Measurements from ENCODE around the gene SAXO2.
A peak's percentile ranks its signal among the peaks of the same experiment; 100 is the strongest.
"Not testable (repeated sequence)": the region's sequence is repeated elsewhere in the genome, so short reads cannot be mapped to it uniquely, and the experiment has no call there.

Gene SAXO2

GRCh38 chr15:82262422-82263026 lies at the start of gene SAXO2, which contains the start of gene EFL1:
Gene SAXO2 (plus strand): TSS chr15:82262818. CDS start chr15:82262880, 62 bp downstream.
Gene EFL1 (minus strand): TSS chr15:82262734. CDS start chr15:82261778, 956 bp downstream.
- peak; percentile 80 for DNase-seq

GRCh38 chr15:82216092-82216491 lies 46.5 kb upstream of the SAXO2 start:
- DNase-seq = not testable (repeated sequence)

- not testable (repeated sequence) for DNase-seq
Measured at GRCh38 chr15:82221535-82221934, 41.1 kb upstream of the SAXO2 start.

GRCh38 chr15:82228750-82229149 lies 33.9 kb upstream of the SAXO2 start:
- DNase-seq = no peak

GRCh38 chr15:82231233-82231632 lies 31.4 kb upstream of the SAXO2 start:
- DNase-seq = no peak

DNA sequence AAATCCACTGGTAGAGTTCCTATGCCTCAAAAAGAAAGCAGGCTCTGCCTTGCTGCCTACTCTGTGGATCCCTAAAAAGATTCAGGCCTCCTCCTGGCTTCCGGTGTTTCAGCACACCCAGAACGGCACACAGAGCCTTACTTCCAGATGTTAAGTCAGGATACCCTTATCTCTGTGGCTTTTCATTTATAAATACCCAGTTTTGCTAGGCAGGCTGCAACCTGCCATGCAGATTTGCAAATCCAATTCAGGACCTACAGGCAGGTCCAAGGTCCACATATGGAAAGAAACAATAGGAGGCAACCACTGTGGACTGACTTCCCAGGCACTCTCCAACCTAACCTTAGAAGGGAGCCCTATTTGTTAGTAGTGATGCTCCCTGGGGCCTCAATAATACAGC lies 30.8 kb upstream of the SAXO2 start:
- no peak for DNase-seq

DNA sequence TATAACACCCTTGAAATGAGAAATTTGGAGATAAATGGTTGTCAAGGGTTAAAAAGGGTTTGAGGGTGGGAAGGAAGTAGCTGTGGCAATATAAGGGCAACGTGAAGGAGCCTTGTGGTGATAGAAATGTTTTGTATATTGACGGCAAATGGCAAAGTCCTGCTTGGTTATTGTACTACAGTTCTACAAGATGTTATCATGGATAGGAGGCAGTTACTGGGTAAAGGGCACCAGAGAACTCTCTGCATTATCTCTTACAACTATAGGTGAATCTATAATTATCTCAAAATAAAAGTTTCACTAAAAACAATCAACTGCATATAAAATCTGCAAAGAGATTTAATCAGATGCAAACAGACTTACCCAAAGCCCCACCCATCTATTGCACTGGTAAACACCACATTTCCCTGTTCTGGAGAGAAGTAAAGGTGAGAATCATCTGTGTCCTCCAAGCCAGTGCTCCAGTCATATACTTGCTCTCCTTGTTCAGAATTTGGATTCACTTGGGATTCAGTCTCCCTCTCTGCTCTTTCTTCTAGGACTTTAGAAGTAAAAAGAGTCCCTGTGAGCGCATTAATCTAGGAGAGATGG lies 24.6 kb upstream of the SAXO2 start:
- DNase-seq = not testable (repeated sequence)

DNA sequence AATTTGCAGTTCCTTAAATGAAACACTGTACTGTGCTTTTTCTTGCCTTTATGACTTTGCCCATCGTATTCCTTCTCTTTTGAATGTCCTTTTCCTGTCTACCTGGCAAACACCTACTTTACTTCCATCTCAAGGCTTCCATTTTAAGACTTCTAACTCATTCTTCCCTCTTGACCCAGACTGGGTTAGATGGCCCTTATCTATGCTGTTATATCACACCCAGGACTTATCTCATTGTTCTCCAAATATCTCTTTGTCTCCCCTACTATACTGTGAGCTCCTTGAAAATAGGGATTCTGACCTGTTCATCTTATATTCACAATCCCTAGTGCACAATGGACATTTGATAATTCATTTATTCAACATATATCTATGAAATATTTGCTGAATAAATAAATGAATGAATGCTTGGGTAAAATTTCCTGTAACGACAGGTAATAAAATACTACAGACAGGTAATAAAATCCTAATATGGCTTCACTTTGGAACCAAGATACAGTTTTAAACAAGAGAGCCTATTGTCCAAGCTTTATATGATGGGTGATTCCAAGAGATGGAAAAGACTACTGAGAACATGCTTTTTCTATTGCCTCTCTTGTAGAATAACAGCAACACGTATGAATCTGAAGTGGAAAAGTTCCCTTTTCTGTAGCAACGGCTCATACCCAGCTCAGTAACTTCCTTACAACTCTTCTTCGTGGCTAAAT lies 22.8 kb upstream of the SAXO2 start:
- no peak for DNase-seq

DNA sequence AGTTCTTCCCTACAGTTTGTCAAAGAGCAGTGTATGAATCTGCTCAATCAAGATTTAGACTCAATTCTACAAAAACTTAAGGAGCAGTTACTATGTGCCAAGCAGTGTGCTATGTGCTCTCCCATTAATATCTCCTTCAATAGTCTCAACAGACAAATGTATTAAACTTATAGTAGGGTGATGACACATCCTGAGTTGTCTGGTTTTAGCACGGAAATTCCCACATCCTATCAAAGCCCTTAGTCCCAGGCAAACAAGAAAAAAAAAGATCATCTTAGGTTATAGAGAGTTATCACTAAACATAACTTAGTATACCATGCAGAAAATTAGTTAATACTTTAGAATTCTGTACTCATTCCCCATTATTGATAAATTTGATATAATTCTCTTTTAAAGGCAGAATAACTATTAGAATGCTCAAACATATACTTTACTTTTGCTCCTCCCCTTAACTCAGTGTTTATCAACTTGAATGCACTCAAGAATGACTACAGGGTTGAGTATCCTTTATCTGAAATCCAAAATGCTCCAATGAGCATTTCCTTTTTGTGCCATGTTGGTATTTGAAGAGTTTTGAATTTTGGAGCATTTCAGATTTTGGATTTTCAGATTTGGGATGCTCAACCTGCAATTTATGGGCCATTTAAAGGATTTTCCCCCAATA lies 20.6 kb upstream of the SAXO2 start:
- not testable (repeated sequence) for DNase-seq

DNA sequence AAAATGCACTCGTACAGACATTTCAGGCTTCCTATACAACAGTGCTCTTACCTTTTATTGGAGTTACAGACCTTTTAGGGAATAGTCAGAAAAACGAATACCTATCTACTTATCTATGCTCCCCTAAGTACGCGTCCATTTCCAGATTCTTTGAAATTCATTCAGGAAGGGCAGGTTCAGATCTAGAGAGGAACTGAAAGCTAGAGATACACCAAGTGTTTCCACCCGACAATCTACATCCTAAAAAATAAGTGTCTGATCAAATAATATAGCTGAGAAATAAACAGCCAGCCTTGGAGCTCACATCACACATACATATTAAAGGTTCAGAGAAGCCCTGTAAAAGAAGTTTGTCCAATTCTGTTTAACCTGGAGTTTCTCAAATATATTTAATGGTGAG lies 19.0 kb upstream of the SAXO2 start:
- DNase-seq = not testable (repeated sequence)

GRCh38 chr15:82245956-82246355 lies 16.7 kb upstream of the SAXO2 start:
- DNase-seq = not testable (repeated sequence)

- not testable (repeated sequence) for DNase-seq
Measured at GRCh38 chr15:82248261-82248660, 14.4 kb upstream of the SAXO2 start.

- DNase-seq = peak; percentile 53
Measured at GRCh38 chr15:82261566-82262421, 824 bp upstream of the SAXO2 start.

GRCh38 chr15:82263350-82263749 lies 732 bp downstream of the SAXO2 start:
- peak; percentile 0 for DNase-seq

GRCh38 chr15:82267137-82267536 lies 4.5 kb downstream of the SAXO2 start:
- not testable (repeated sequence) for DNase-seq

DNA sequence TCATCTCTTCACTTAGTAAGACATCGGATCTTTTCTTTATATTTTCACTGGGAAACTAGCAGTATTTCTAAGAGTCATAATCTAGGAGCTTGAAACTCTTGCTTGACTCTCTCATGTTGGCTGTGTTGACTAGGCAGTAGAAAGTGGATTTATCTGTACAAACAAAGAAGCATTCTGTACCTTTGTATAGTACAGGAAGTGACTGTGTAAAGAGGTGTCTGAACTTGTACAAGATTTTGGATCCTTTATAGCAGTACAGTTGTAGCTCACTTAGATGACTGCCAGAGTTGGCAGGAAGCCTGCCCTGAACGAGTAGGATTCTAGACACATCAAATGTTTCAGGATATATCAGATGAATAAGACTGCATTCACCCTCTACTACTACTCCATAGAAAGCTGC lies 5.8 kb downstream of the SAXO2 start:
- not testable (repeated sequence) for DNase-seq

DNA sequence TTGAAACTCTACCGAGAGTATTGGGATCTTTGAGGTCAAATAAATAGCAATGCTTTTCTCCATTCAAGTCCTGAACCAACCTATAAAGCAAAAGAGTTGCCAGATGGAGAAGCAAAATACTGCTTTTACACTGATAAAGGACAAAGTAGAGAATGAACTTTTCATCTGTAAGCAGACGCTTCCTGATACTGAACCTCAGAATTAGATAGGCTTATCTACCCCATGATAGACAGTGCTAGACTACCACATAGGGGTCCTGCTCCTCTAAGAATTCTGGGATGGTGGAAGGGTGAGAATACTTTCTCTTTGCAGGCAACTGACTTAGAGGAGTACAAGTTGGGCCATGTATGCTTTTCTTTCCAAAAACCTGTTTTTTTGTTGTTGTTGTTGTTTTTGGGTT lies 9.5 kb downstream of the SAXO2 start:
- no peak for DNase-seq

DNA sequence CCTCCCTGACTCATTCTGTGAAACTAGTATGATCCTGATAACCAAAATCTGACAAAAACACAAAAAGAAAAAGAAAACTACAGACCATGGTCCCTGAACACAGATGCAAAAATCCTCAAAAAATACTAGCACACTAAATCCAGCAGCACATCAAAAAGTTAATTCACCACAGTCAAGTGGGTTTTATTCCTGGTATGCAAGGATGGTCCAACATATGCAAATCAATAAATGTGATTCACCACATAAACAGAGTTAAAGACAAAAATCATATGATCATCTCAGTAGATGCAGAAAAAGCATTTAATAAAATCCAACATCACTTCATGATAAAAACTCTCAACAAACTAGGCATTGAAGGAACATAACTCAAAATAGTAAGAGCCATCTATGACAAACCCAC lies 12.8 kb downstream of the SAXO2 start:
- DNase-seq = no peak

DNA sequence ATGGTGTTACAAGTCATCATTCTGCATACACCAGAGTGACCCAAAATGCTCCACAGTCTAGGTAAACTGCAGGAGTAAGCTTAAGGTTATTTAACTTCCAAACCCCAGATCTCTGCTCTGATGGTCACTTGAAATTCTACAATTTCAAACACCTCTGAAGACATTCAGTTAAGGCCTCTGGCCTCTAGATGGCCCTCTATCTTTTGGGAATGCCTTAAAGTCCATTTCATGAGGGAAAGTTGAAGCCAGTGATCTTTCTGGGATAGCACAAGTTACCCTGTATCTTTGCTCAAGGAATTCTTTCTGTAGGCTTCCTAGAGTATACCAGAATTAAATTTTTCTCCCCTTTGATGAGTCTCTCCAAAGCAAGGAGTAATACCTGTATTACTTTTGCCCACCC lies 18.7 kb downstream of the SAXO2 start:
- DNase-seq = not testable (repeated sequence)

- not testable (repeated sequence) for DNase-seq
Measured at GRCh38 chr15:82282386-82282785, 19.8 kb downstream of the SAXO2 start.

DNA sequence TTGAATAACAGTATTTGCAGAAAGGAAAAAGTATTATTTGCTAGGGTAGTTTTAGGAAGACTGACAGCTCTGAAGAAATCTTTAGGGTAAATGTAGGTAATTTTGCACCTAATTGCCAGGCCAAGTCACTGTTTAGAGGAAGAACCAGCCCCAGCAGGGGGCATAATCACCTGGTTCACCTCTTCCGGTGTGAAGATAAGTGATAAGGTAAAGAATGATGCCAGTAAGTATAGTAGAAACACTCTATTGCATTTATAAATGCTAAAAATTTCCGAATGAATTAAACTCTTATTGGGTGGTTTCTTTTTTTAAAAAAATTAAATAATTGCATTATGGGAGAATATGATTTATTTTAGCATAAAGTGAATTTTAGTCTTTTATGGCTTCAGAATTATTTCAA lies 21.8 kb downstream of the SAXO2 start:
- not testable (repeated sequence) for DNase-seq

- DNase-seq = not testable (repeated sequence)
Measured at GRCh38 chr15:82286475-82286874, 23.9 kb downstream of the SAXO2 start.

Measured in kidney glomerular epithelial cell (primary cell).